ENCODE results near the gene PRR19.

GRCh38 chr19:42276284-42276683, 25.6 kb upstream of the PRR19 start:
- TF ChIP-seq CTCF (conservative IDR thresholded peaks at IDR 0.05; ENCODE audit: low read length) (no peak), EZH2phosphoT487 (IDR thresholded peaks at IDR 0.05; ENCODE audit: borderline replicate concordance) (no peak)
